GM18519 (cell line): Measurements from ENCODE around the gene ZFPM1.

Experiments
- ATAC-seq: cut with Tn5 transposase; IDR thresholded peaks from one replicate; pipeline ENCODE4 v1.9.1; 2021; ENCODE audit warnings: mild to moderate bottlenecking, moderate library complexity; ENCODE audit not compliant: unreplicated experiment, low FRiP score

ZFPM1 gene

GRCh38 chr16:88433632-88434352 lies 19.3 kb upstream of the ZFPM1 start:
- no peak for ATAC-seq

- ATAC-seq, result no peak
These were observed 18.8 kb upstream of the ZFPM1 start for GRCh38 chr16:88434353-88434690.

GRCh38 chr16:88434746-88435145 lies 18.3 kb upstream of the ZFPM1 start:
- ATAC-seq, result no peak

- ATAC-seq, result no peak
These were observed 17.4 kb upstream of the ZFPM1 start for GRCh38 chr16:88435437-88436355.

DNA sequence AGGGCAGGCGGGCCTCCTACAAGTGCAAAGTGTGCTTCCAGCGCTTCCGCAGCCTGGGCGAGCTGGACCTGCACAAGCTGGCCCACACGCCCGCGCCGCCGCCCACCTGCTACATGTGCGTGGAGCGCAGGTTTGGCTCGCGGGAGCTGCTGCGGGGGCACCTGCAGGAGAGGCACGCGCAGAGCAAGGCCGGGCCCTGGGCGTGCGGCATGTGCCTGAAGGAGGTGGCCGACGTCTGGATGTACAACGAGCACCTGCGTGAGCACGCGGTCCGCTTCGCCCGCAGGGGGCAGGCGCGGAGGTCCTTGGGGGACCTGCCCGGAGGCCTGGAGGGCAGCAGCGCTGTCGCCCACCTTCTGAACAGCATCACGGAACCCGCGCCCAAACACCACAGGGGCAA lies 16.3 kb upstream of the ZFPM1 start:
- ATAC-seq, result no peak

DNA sequence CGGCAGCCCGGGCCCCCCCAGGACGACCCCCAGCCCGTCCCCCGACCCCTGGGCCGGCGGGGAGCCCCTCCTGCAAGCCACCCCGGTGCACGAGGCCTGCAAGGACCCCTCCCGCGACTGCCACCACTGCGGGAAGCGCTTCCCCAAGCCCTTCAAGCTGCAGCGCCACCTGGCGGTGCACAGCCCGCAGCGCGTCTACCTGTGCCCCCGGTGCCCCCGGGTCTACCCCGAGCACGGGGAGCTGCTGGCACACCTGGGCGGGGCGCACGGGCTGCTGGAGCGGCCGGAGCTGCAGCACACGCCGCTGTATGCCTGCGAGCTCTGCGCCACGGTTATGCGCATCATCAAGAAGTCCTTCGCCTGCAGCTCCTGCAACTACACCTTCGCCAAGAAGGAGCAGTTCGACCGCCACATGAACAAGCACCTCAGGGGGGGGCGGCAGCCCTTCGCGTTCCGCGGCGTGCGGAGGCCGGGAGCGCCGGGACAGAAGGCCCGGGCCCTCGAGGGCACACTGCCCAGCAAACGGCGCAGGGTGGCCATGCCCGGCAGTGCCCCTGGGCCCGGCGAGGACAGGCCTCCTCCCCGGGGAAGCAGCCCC lies 15.6 kb upstream of the ZFPM1 start:
- ATAC-seq, result no peak

GRCh38 chr16:88438084-88438870 lies 14.8 kb upstream of the ZFPM1 start:
- no peak for ATAC-seq

GRCh38 chr16:88439016-88439415 lies 14.1 kb upstream of the ZFPM1 start:
- ATAC-seq, result no peak

DNA sequence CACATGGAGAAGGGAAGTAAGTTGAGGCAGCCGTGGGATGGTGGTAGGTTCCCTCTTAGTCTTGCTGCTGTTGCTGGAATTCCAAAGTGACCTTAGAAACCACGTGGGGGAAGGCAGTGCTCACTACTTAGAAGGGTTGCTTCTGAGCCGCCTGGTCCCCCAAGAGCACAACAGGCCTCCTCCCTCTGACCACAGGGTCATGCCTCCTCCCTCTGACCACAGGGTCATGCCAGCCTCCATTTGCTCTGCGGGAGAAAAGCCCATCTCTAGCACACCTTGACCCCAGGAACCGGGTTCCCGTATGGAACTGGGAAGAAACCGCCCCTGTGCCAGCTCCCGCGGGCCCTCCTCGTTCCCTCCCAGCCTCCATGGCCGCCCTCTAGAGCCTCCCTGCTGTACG lies 13.4 kb upstream of the ZFPM1 start:
- ATAC-seq, result no peak

DNA sequence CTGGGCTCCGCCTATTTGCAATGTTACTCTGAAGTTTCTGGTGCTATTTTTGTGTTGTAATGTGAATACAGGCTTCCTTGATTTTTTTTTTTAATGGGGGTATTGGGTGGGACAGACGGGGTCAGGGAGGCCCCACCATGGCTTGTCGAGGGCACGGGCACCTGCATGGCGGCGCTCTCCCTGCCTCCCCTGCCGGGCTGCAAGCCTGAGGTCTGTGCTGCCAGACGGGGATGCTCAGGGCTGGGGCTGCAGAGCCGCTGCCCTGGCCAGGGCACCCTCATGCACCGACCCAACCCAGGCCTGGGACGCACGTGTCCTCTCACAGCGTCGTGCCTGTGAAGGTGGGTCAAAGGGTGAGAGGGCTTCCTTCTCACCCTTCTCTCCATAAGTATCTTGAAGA lies 13.0 kb upstream of the ZFPM1 start:
- ATAC-seq, result no peak

- no peak for ATAC-seq
These were observed 12.2 kb upstream of the ZFPM1 start for GRCh38 chr16:88440686-88441405.

GRCh38 chr16:88441460-88441859 lies 11.6 kb upstream of the ZFPM1 start:
- ATAC-seq, result no peak

DNA sequence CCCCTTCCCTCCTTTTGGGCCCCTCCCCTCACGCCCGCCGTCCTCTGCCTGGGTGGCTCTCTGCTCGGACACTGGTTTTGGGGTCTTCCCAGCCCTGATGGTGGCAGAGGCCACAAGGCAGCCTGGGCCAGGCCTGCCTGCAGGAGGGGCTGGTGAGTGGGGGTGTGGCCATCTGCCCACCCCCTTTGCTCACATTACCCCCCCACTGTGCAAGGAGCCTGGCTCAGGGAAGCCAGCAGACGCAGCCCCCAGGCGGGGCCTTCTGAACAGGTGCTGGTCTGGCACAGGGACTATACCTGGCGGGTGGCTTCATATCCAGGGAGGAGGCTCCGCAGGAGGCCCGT lies 10.7 kb upstream of the ZFPM1 start:
- no peak for ATAC-seq

DNA sequence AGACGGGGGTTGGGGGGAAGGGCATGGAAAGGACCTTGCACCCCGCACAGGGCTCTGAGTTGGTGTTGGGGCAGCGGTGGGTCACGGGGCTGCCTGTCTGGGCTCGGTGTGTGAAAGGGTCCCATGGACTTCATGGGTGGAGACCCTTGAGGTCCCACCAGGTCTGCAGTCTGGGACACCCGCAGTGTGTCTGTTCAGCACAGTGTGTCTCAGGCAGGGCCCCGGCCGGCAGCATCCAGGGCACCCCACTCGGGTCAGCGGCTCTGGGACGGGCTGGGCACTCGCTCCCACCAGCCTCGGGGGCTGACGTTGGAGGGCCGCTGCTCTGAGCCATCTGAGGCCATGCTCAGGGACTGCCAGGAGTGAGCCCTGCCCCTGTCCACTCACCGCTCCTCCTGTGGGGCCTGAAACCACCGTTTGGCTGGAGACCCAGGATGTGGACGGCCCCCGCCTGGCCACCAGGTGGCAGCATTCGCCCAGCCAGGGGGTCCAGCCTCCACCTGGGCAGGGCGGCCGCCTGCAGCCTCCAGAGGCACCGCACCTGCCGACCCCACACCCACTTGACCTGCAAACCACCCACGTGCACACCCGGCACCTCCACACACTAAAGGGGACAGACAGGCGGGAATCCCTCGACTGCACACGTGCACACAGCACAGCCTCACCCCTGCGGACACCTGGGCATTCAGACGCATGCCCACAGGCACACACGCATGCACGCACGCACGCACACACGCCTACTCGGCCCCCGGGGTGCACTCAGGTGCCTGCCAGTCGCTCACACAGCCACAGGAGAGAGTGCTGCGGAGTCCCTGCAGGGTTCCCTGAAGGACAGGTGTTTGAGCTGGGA lies 10.1 kb upstream of the ZFPM1 start:
- no peak for ATAC-seq

- no peak for ATAC-seq
These were observed 8.1 kb upstream of the ZFPM1 start for GRCh38 chr16:88444826-88445582.

GRCh38 chr16:88445583-88445960 lies 7.5 kb upstream of the ZFPM1 start:
- no peak for ATAC-seq

DNA sequence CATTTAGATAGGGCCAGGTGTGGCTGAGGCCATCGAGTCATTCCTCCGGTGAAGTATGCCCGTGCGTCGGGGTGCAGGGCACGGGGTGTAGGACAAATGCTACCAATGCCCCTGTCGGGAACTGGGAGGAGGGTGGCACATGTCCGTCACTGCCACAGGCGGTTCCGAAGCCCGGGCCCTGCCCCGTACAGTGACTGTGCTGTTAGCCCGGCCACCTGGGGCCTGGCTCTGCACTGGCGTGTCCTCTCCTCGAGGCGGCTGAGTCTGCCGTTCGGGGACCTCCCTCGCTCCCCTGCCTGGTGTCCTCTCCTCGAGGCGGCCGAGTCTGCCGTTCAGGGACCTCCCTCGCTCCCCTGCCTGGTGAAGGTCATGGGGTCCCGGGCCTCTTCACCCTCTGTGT lies 7.0 kb upstream of the ZFPM1 start:
- ATAC-seq, result no peak

GRCh38 chr16:88446736-88447135 lies 6.3 kb upstream of the ZFPM1 start:
- ATAC-seq, result no peak

DNA sequence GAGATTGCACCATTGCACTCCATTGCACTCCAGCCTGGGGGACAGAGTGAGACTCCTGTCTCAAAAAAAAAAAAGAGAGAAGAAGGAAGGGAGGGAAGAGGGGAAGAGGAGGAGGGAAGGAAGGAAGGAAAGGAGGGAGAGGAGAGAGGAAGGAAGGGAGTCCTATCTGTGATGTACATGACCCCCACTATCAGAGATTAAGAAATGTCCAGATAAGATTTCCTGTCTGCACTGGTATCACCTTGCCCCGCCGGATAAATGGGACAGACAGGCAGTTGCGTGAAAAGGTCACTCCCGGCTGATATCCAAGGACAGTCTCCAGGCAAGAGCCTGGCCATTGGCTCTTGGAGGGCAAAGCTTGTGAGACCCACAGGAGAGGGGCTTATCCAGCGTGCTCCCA lies 5.2 kb upstream of the ZFPM1 start:
- ATAC-seq, result no peak
